Ovary (tissue), 10 donors: ENCODE measurements around the gene CLCN1. TPM values are rescaled to one million over a fixed set of nuclear protein-coding genes. Genes with fewer than 3 reads are reported as not detected.

ENCODE experiments used
- DNase-seq, 5 donors: peaks; one replicate each; pipeline ENCODE4 v3.0.0-alpha.2; 2019 to 2020
- H3K27ac ChIP-seq, 2 donors: fragments of 200-600 bp; one replicate each; pipeline versions ENCODE4 v1.5.1 to v1.8.0; 2019 to 2022
- H3K27me3 ChIP-seq: fragments of 200-600 bp; one replicate; pipeline ENCODE4 v1.8.0; 2022
- H3K36me3 ChIP-seq: fragments of 200-600 bp; sonication (generic); one replicate; pipeline ENCODE4 v1.5.1; 2019
- H3K4me1 ChIP-seq: one replicate; pipeline ENCODE4 v1.8.1; 2013; ENCODE audit warnings: mild to moderate bottlenecking, moderate library complexity; ENCODE audit not compliant: insufficient read depth
- H3K4me3 ChIP-seq: fragments of 200-600 bp; sonication (generic); one replicate; pipeline ENCODE4 v1.5.1; 2017
- H3K9me3 ChIP-seq, 2 donors: fragments of 200-600 bp in 1 of 2; sonication (generic) in 1 of 2; one replicate each; pipeline versions ENCODE4 v1.5.1 to v1.8.1; 2013 to 2019; ENCODE audit warnings: mild to moderate bottlenecking in 1 of 2, moderate library complexity in 1 of 2
- EP300 ChIP-seq: sonication (generic); formaldehyde crosslinking; IDR thresholded peaks from one replicate; pipeline ENCODE4 v1.6.1; 2017; ENCODE audit warnings: antibody characterized with exemption
- POLR2A ChIP-seq: fragments of 450-650 bp; IDR thresholded peaks from one replicate; pipeline ENCODE4 v1.6.1; 2017; ENCODE audit warnings: antibody characterized with exemption, mild to moderate bottlenecking, moderate library complexity
- WGBS, 3 donors: extraction: QIAGEN DNeasy Blood & Tissue Kit in 1 of 3; methylation state at CpG; one replicate each; pipeline versions ENCODE4 v1.1.5 to v1.1.7; 2013 to 2017; 5-methylcytosine and 5-hydroxymethylcytosine counted together
- intact Hi-C, 4 donors: fragments of 100-400 bp; cut with DNase I; formaldehyde crosslinking; loops; one replicate each; pipeline versions ENCODE4 v1.11.0 to v1.15.1; 2022 to 2023
- long read RNA-seq, 3 donors: library from polyadenylated mRNA in 2 of 3; unstranded in 2 of 3; transcript quantifications; one replicate each; pipeline ENCODE4 v2.0.0 and lab custom pipeline, GENCODE V29; 2021 to 2026
- polyA plus RNA-seq, 2 donors: library from polyadenylated mRNA; stranded (reverse); fragments of 200-250 nt in 1 of 2; fragments of 350-450 nt in 1 of 2; fragmentation: Illumina TruSeq in 1 of 2; extraction: RNeasy Lipid Tissue Mini Kit (QIAGEN cat#74804) in 1 of 2; gene quantifications; one replicate each; pipeline ENCODE4 v1.2.3, GENCODE V29; 2013 to 2014
- total RNA-seq, 7 donors: library from RNA; depleted of rRNA in 2 of 7; stranded (reverse); fragments of >200 nt in 2 of 7; fragmentation: NEBNext Ultra II Directional in 3 of 7; extraction: Animal tissue kit (Norgen Biotek cat#: 25700) in 3 of 7; gene quantifications; one replicate each; pipeline versions ENCODE4 v1.1.0 to v1.2.4, GENCODE V29; 2016 to 2023
- TF ChIP-seq, protein P1 (sequence below), 3 donors: fragments of 450-650 bp in 2 of 3; fragments of 200-600 bp in 1 of 3; IDR thresholded peaks; one replicate each; pipeline versions ENCODE4 v1.5.1 to v1.8.0; 2016 to 2022; ENCODE audit warnings: antibody characterized with exemption in 3 of 3, mild to moderate bottlenecking in 1 of 3
- donor health status: DM: no; HTN: no; CAD: no; lungs with moderate emphysema.
- donor health status: DM: no; HTN: no; CAD: no.
- donor health status: Bipolar disorder and iron deficiency.
- donor health status: DM: yes; HTN: yes; CAD: no.
- donor health status: DM: no; HTN: no; CAD: no.
- donor health status: DM: yes; HTN: yes; CAD: no.

The CLCN1 gene
- total RNA-seq = under 1 TPM in 1 of 7 donors, not detected in 6; 0.10 TPM
- polyA plus RNA-seq = not detected
- long read RNA-seq, donor 1 = 0 reads
- long read RNA-seq, donor 2 = 0 reads
- long read RNA-seq, donor 3 = 0 reads

DNA sequence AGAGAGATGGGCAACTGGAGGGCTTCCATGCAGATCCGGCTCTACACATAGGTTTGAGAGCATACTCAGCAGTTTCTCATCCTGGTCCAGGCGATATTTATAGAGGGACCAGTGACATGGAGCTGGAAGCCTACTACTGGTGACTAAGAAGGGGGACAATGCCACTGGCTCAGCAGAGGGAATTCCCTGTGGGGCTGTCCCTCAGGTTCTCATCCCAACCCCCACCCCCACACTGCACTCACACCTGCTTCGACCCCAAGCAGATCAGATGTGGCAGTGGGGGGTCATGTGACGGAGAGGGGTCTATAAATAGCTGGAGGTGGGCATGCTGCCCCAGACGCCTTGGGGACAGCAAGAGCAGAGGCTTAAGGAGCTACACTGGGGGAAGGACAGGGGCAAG is at the start of gene CLCN1:
CLCN1 (plus strand) TSS at position 336 of the 400 bp plus-strand sequence. CDS start 102 bp downstream, outside the sequence.
- no peaks in the 10 kb centered on the region for H3K4me1 ChIP-seq
- TF ChIP-seq POLR2A (no peak), EP300 (no peak)
- TF ChIP-seq, protein P1, sequence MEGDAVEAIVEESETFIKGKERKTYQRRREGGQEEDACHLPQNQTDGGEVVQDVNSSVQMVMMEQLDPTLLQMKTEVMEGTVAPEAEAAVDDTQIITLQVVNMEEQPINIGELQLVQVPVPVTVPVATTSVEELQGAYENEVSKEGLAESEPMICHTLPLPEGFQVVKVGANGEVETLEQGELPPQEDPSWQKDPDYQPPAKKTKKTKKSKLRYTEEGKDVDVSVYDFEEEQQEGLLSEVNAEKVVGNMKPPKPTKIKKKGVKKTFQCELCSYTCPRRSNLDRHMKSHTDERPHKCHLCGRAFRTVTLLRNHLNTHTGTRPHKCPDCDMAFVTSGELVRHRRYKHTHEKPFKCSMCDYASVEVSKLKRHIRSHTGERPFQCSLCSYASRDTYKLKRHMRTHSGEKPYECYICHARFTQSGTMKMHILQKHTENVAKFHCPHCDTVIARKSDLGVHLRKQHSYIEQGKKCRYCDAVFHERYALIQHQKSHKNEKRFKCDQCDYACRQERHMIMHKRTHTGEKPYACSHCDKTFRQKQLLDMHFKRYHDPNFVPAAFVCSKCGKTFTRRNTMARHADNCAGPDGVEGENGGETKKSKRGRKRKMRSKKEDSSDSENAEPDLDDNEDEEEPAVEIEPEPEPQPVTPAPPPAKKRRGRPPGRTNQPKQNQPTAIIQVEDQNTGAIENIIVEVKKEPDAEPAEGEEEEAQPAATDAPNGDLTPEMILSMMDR (IDR thresholded peaks at IDR 0.05) = no peak
- H3K27ac ChIP-seq = no peak within 1 kb of the TSS
- 70 to 75% (median 75%) methylated on average over 5 of the region's 5 CpGs for WGBS, 3 donors
- no peaks in the 10 kb centered on the region for H3K9me3 ChIP-seq
- intact Hi-C loops = no loop called here
- no peak within 1 kb of the TSS for H3K4me3 ChIP-seq
- no peak for DNase-seq
- H3K27me3 ChIP-seq = no peaks in the 10 kb centered on the region
- H3K36me3 ChIP-seq = no peaks in the 10 kb centered on the region

DNA sequence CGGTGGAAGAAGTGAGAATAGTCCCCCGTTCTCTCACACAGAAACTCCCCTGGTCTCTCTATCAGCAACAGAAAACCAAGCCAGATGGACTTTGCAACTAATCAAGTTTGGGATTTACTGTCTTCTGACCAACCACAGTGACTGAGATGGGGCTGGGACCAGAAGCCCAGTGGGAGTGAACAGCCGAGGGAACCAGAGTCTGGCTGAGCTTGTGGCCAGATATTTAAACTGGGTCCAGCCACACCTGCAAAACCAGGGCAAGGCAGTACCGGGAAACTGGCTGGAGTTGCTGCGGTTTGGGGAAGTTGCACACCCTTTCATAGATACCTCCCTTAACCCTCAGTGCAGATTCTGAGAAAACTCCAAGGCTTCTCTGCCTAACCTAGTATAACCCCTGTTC is 46.7 kb upstream of the CLCN1 start:
- no peak overlapping the region for H3K27ac ChIP-seq
- peaks cover under 1% of the 10 kb centered on the region for H3K4me1 ChIP-seq
- H3K27me3 ChIP-seq = no peaks in the 10 kb centered on the region
- H3K9me3 ChIP-seq = no peaks in the 10 kb centered on the region
- WGBS, 3 donors = 64 to 74% (median 74%) methylated on average over 5 of the region's 5 CpGs
- no peak overlapping the region for H3K4me3 ChIP-seq
- no peaks in the 10 kb centered on the region for H3K36me3 ChIP-seq
- DNase-seq = no peak
- no peak for TF ChIP-seq EP300
- no peak for TF ChIP-seq POLR2A
- TF ChIP-seq, protein P1 (IDR thresholded peaks at IDR 0.05) = no peak
- intact Hi-C loops = loop anchor here in 1 of 4 donors (10.0 kb wide), 1 partner anchor 146 kb away; no protein-coding TSS in a partner anchor

DNA sequence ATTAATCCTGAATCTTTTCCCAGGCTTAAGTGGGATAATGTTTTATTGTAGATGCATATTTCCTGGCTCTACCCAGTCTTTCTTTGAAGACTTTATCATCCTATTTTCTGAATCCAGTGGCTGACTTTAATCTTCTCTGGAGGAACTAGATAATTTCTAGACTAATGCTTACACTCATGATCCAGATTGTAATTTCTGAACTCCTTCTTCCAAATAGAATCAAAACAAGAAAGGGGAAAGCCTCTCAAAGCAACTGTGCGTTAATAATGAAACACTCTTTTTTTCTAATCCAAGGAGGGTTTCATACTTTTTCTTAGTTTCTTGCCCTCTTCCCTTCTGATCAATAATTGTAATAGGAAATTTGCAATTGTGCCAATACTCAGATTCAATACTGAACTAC is 44.7 kb upstream of the CLCN1 start:
- Histone ChIP-seq H3K9me3 (no peaks in the 10 kb centered on the region), H3K27me3 (no peaks in the 10 kb centered on the region), H3K4me3 (no peak overlapping the region), H3K27ac (no peak overlapping the region), H3K4me1 (no peaks in the 10 kb centered on the region), H3K36me3 (no peaks in the 10 kb centered on the region)
- 51 to 67% (median 61%) methylated on average over 1 of the region's 1 CpG for WGBS, 3 donors
- TF ChIP-seq, protein P1 (IDR thresholded peaks at IDR 0.05) = no peak
- TF ChIP-seq POLR2A (no peak), EP300 (no peak)
- intact Hi-C loops = no loop called here
- DNase-seq = no peak

DNA sequence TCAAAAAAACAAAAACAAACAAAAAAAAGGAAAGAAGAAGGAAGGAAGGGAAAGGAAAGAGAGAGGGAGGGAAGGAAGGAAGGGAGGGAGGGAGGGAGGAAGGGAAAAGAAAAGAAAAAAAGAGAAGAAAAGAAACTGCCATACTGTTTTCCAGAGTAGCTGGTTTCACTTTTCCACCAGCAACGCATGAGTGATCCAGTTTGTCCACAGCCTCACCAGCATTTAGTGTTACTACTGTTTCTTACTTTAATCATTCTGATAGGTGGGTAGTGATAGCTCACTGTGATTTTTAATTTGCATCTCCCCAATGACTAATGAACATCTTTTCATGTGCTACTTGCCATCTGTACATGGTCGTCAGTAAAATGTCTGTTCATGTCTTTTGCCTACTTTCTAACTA is 43.0 kb upstream of the CLCN1 start:
- no peak for DNase-seq
- Histone ChIP-seq H3K4me1 (no peaks in the 10 kb centered on the region), H3K27me3 (no peaks in the 10 kb centered on the region), H3K27ac (no peak overlapping the region), H3K36me3 (no peaks in the 10 kb centered on the region), H3K9me3 (no peaks in the 10 kb centered on the region), H3K4me3 (no peak overlapping the region)
- intact Hi-C loops = no loop called here
- TF ChIP-seq EP300 = no peak
- WGBS, 3 donors = 93 to 97% (median 96%) methylated on average over 2 of the region's 2 CpGs

DNA sequence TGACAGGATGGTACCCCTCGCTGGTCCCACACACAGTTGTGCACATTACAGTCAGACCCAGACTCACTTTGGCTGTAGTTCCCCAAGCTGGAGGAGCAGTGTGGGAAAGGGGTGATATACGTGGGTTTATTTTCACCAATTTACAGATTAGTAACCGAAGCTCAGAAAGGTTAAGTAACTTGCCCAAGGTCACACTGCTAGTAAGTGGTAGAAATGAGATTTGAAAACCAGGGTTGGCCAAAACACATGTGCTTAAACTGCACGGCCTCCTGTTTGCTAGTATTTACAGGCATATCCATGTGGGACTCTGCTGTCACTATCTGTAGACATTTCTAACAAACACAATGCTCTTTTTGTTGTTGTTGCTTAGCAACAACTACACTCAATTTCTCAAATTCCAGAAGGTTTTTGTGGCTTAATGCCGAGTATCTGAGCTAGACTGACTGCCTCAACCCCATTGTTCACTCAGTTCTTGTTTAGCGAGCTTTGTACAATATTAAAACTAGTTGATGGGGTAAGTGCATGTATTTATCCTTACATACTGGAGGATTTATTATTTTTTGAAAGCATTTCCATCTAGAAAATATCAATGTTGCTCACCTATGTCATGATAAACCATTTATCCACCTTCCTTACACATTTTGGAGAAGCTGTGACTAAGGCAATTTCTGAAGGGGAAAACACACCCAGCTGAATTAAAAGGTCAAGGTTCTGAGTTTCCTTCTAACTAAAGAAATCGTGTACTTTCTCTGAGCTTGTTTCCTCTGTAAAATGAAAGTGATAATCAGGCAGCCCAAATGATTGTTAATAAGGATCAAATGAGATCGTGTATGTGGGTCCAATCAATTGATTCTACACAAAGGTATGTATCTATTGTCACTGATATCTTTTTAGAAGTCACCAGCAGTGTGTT is 36.5 kb upstream of the CLCN1 start:
- intact Hi-C loops = no loop called here
- WGBS, 3 donors = 20 to 31% (median 23%) methylated on average over 8 of the region's 8 CpGs
- H3K27me3 ChIP-seq = no peaks in the 10 kb centered on the region
- DNase-seq = no peak
- peaks cover 3% of the 10 kb centered on the region for H3K4me1 ChIP-seq
- no peaks in the 10 kb centered on the region for H3K9me3 ChIP-seq
- TF ChIP-seq EP300 (no peak), POLR2A (no peak)
- TF ChIP-seq, protein P1 (IDR thresholded peaks at IDR 0.05) = no peak
- no peaks in the 10 kb centered on the region for H3K36me3 ChIP-seq
- H3K4me3 ChIP-seq = no peak overlapping the region
- H3K27ac ChIP-seq = peak overlapping the region in 1 of 2 donors; percentile 40
